Retina (tissue), 1 donor: ENCODE data around the gene ANKRD12.

Experiments
- DNase-seq: peaks from one replicate; pipeline ENCODE4 v3.0.0-alpha.2; 2016

The ANKRD12 gene

GRCh38 chr18:9188359-9189231, 52.0 kb downstream of the ANKRD12 start:
- no peak for DNase-seq

GRCh38 chr18:9189491-9189890, 52.9 kb downstream of the ANKRD12 start:
- DNase-seq = no peak

- no peak for DNase-seq
Observed at GRCh38 chr18:9191658-9192256, 55.2 kb downstream of the ANKRD12 start.

- DNase-seq = no peak
Observed at GRCh38 chr18:9193031-9193430, 56.5 kb downstream of the ANKRD12 start.

- no peak for DNase-seq
Observed at GRCh38 chr18:9196568-9196967, 60.0 kb downstream of the ANKRD12 start.

GRCh38 chr18:9199681-9200080, 63.1 kb downstream of the ANKRD12 start:
- no peak for DNase-seq

GRCh38 chr18:9201224-9201623, 64.6 kb downstream of the ANKRD12 start:
- DNase-seq = no peak

GRCh38 chr18:9204659-9205058, 68.1 kb downstream of the ANKRD12 start:
- no peak for DNase-seq

GRCh38 chr18:9206421-9206820, 69.8 kb downstream of the ANKRD12 start:
- no peak for DNase-seq

- no peak for DNase-seq
Observed at GRCh38 chr18:9209279-9209678, 72.7 kb downstream of the ANKRD12 start.

GRCh38 chr18:9210966-9211365, 74.4 kb downstream of the ANKRD12 start:
- DNase-seq = no peak

- DNase-seq = no peak
Observed at GRCh38 chr18:9211955-9212354, 75.4 kb downstream of the ANKRD12 start.

GRCh38 chr18:9215221-9215933, 78.8 kb downstream of the ANKRD12 start:
- no peak for DNase-seq

- no peak for DNase-seq
Observed at GRCh38 chr18:9216459-9216858, 79.9 kb downstream of the ANKRD12 start.

GRCh38 chr18:9217743-9218451, 81.3 kb downstream of the ANKRD12 start:
- no peak for DNase-seq

- no peak for DNase-seq
Observed at GRCh38 chr18:9221040-9221439, 84.5 kb downstream of the ANKRD12 start.

- no peak for DNase-seq
Observed at GRCh38 chr18:9221661-9222060, 85.1 kb downstream of the ANKRD12 start.

GRCh38 chr18:9223356-9223755, 86.8 kb downstream of the ANKRD12 start:
- DNase-seq = no peak

- DNase-seq = no peak
Observed at GRCh38 chr18:9226463-9226862, 89.9 kb downstream of the ANKRD12 start.

GRCh38 chr18:9231852-9232486, 95.4 kb downstream of the ANKRD12 start:
- no peak for DNase-seq

- DNase-seq = no peak
Observed at GRCh38 chr18:9232977-9233376, 96.4 kb downstream of the ANKRD12 start.

GRCh38 chr18:9233771-9234440, 97.3 kb downstream of the ANKRD12 start:
- no peak for DNase-seq
